Measurements from ENCODE around the gene ALCAM.

DNA sequence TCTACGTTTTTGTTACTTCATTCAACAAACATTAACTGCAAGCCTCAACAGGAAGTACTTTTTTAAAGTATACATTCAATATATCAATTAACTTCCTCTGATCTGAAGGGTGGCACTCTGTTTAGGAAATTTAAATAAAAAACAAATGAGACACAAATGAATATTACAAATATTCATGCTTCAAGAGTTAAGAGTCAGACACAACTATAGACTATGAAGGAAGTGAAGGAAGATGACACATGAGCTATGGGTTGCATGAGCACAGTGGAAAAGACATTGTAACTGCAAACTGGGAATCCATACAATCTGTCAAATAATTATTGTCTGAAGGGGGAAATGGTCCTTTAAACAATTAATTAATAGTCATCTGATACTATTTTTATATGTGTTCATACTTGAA is 26.8 kb upstream of the ALCAM start:
- TF ChIP-seq POLR2A (IDR thresholded peaks at IDR 0.05), result no peak
- TF ChIP-seq, protein P1, sequence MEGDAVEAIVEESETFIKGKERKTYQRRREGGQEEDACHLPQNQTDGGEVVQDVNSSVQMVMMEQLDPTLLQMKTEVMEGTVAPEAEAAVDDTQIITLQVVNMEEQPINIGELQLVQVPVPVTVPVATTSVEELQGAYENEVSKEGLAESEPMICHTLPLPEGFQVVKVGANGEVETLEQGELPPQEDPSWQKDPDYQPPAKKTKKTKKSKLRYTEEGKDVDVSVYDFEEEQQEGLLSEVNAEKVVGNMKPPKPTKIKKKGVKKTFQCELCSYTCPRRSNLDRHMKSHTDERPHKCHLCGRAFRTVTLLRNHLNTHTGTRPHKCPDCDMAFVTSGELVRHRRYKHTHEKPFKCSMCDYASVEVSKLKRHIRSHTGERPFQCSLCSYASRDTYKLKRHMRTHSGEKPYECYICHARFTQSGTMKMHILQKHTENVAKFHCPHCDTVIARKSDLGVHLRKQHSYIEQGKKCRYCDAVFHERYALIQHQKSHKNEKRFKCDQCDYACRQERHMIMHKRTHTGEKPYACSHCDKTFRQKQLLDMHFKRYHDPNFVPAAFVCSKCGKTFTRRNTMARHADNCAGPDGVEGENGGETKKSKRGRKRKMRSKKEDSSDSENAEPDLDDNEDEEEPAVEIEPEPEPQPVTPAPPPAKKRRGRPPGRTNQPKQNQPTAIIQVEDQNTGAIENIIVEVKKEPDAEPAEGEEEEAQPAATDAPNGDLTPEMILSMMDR (IDR thresholded peaks at IDR 0.05), result no peak
